RWPE1 (cell line): ENCODE measurements around the gene CTIF.
A peak's percentile ranks its signal among the peaks of the same experiment; 100 is the strongest.

Experiments used
- CTCF ChIA-PET: fragments of 350-600 bp; sonication (Branson Sonifier 250); formaldehyde crosslinking; extraction: SDS; loops from one replicate; lab custom pipeline; 2021; lab: Yijun Ruan, JAX
- POLR2A ChIA-PET: fragments of 400-600 bp; formaldehyde crosslinking; extraction: SDS; loops from one replicate; lab custom pipeline; 2020; ENCODE audit warnings: antibody characterized with exemption; ENCODE audit not compliant: low non-redundant PET; lab: Yijun Ruan, JAX
- DNase-seq: peaks from one replicate; pipeline ENCODE4 v3.0.0; 2012; ENCODE audit warnings: low spot score
- H3K27ac ChIP-seq: fragments of 450-650 bp; 2 replicates; pipeline ENCODE4 v1.5.1; 2017
- TF ChIP-seq, protein P1 (sequence below): fragments of 450-650 bp; conservative IDR thresholded peaks from 2 replicates; pipeline ENCODE4 v1.5.1; 2017; ENCODE audit warnings: low read depth, mild to moderate bottlenecking

The CTIF gene

DNA sequence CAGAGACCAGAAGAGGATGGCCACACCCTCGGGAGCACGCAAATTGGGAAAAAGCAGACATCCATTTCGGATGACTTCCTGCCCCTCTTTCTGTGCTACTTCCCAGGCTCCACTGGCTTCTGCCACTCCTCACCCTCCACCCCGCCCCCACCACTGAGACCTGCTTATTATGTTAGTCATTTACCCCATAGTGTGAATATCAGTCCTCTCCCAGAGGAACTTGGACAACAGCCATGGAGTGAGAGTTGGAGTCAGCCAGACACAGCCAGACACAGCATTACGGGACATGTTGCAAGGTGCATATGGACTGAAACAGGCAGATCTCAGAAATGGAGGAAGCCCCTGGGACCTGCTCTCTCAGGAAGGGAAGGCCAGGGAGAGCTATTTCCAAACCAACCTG lies 51.8 kb downstream of the CTIF start:
- CTCF ChIA-PET: interaction anchor here (0.5 kb wide), 1 partner anchor 49 kb away, joined by 3 read pairs; no protein-coding TSS in a partner anchor
- TF ChIP-seq, protein P1, sequence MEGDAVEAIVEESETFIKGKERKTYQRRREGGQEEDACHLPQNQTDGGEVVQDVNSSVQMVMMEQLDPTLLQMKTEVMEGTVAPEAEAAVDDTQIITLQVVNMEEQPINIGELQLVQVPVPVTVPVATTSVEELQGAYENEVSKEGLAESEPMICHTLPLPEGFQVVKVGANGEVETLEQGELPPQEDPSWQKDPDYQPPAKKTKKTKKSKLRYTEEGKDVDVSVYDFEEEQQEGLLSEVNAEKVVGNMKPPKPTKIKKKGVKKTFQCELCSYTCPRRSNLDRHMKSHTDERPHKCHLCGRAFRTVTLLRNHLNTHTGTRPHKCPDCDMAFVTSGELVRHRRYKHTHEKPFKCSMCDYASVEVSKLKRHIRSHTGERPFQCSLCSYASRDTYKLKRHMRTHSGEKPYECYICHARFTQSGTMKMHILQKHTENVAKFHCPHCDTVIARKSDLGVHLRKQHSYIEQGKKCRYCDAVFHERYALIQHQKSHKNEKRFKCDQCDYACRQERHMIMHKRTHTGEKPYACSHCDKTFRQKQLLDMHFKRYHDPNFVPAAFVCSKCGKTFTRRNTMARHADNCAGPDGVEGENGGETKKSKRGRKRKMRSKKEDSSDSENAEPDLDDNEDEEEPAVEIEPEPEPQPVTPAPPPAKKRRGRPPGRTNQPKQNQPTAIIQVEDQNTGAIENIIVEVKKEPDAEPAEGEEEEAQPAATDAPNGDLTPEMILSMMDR: no peak
- H3K27ac ChIP-seq: peak overlapping the region; percentile 30; the same call in 1 of the 2 replicates
- no peak for DNase-seq
- POLR2A ChIA-PET: no interaction called here

DNA sequence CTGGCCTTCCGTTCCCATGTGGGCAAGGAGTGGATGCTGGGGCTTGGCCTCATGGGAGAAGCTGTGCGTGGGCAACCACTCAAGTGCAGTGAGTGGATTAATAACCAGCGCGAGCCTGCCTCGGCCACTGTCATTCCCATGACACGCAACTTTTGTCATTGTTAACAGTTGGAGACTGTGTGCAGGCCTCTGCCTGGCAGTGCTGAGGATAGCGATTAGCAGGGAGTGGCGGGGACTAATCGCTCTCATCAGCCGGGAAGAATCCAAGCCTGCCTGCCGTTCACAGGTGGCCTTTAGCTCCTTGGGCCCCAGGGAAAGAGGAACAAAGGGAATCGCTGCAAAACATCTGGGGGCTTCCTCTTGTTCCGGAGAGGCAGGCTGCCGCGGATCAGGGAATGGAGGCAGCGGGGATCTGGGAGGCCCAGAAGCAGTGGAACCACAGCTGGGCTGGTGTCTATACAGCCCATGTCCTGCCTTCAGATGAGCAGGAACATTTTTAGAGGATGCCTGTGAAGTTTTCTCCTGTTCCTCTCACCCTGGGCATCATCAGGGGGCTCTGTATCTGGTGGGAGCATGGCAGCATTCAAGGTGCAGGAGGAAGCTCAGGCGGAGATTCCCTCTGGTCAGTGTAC lies 53.8 kb downstream of the CTIF start:
- H3K27ac ChIP-seq: no peak overlapping the region
- ChIA-PET CTCF (interaction anchor here (0.7 kb wide), 1 partner anchor 79 kb away, joined by 8 read pairs; no protein-coding TSS in a partner anchor), POLR2A (no interaction called here)
- TF ChIP-seq, protein P1: no peak
- no peak for DNase-seq

DNA sequence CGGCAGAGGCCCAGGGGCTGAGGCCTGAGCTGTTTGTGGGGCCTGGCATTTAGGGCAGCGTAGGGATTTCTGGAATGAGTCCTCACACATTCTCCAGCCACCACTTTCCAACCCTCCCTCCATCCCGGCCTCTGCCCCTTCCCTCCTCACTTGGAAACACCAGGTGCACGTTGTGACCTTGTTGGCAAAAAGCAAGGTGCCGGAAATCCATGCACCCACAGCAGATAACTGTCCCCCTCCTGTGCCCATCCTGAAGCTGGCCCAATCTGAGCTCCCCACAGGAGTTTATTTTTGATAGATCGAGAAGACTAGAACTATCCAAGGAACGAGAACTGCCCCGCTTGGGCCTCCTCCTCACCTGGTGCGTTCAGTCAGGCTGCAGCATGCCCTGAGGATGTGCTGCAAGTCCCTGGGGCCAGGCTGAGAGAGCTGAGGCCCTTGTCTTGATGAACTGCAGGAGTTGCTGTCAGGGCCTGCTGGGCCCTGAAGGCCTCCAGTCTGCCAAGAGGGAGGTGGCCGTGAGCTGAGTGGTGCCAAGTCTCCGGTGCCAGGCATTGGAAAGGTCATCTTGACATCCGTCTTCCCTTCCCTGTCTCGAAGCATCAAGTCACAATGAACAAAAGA lies 55.8 kb downstream of the CTIF start:
- CTCF ChIA-PET: no interaction called here
- TF ChIP-seq, protein P1: no peak
- H3K27ac ChIP-seq: no peak overlapping the region
- DNase-seq: no peak
- POLR2A ChIA-PET: no interaction called here

DNA sequence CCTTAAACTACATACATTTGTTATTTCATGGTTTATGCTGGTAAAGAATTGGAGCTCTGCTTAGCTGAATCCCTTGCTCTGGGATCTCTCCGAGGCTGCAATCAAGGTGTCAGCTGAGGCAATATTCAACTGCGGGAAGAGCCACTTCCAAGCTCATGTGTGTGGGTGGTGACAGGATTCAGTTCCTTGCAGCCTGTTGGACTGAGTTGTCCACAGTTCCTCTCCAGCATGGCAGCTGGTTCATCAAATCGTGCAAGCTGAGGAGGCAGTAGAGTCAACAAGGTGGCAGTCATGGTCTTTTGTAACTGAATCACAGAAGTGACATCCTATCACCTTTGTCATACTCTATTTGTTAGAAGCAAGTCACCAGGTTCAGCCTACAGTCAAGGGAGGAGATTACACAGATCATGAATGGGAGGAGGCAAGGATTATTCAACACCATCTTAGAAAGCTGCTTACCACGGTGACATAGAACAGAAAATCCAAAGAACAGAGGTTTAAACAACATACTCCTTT lies 56.9 kb downstream of the CTIF start:
- TF ChIP-seq, protein P1: no peak
- CTCF ChIA-PET: interaction anchor here (0.6 kb wide), 1 partner anchor 44 kb away, joined by 3 read pairs; no protein-coding TSS in a partner anchor
- H3K27ac ChIP-seq: no peak overlapping the region
- DNase-seq: no peak
- POLR2A ChIA-PET: no interaction called here

DNA sequence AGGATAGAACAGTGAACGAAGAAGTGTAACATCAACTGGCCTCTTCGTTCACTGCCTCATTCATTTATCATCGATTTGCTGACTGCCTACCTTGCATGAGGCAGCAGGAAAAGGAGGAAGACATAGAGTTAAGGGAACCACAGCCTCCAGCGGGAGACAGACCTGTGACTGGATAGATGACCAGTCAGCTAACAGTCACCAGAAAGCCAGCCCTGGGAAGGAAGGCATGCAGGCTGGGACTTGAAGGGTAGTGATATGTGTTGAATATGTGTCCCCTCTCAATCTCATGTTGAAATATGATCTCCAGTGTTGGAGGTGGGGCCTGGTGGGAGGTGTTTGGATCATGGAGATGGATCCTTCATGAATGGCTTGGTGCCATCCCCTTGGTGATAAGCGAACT lies 58.3 kb downstream of the CTIF start:
- ChIA-PET POLR2A (no interaction called here), CTCF (no interaction called here)
- H3K27ac ChIP-seq: no peak overlapping the region
- TF ChIP-seq, protein P1: no peak
- no peak for DNase-seq

DNA sequence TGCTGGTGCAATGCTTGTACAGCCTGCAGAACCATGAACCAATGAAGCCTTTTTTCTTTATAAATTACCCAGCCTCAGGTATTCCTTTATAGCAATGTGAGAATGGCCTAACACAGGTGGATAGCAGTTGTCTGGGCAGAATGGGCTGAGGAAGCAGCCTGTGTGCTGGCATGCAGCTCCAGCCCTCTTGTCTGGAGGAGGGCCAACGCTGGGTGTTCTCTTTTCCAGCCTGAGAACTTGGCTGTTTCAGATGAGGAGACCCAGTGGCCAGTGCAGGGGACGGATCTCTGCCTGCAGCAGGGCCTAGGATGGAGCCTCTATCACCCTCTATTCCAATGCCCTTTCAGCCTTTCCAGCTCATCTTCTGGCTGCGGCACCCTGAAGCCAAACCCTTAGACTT lies 58.8 kb downstream of the CTIF start:
- ChIA-PET CTCF (no interaction called here), POLR2A (no interaction called here)
- DNase-seq: no peak
- 0 out of 2 replicates have a peak overlapping the region, but pooled peaks have one; percentile 13 for H3K27ac ChIP-seq
- TF ChIP-seq, protein P1: no peak
